GM23338 (cell line): ENCODE measurements around the gene COL9A1. TPM values are rescaled to one million over a fixed set of nuclear protein-coding genes. Genes with fewer than 3 reads are reported as not detected.
A peak's percentile ranks its signal among the peaks of the same experiment; 100 is the strongest.

Experiments used
- ATAC-seq: fragments of 200-7000 bp; cut with Tn5 transposase; 3 replicates; pipeline ENCODE4 v1.9.1; 2020
- DNase-seq: peaks from one replicate; pipeline ENCODE4 v3.0.0-alpha.2; 2015; ENCODE audit warnings: low spot score
- H2AFZ ChIP-seq: fragments of 200-600 bp; sonication (generic); 2 replicates; pipeline ENCODE4 v1.8.0; 2016; ENCODE audit warnings: antibody characterized with exemption, mild to moderate bottlenecking, moderate library complexity
- H3F3A ChIP-seq: fragments of 200-600 bp; sonication (generic); replicated peaks from 2 replicates; pipeline ENCODE4 v1.8.0; 2017; ENCODE audit warnings: antibody characterized with exemption, mixed run types, low read depth
- H3K27ac ChIP-seq: fragments of 200-600 bp; sonication (generic); 2 replicates; pipeline ENCODE4 v1.6.1; 2016; ENCODE audit warnings: low read depth
- H3K27me3 ChIP-seq: fragments of 200-600 bp; sonication (generic); 2 replicates; pipeline ENCODE4 v1.8.0; 2016; ENCODE audit warnings: mild to moderate bottlenecking, mixed run types, moderate library complexity; ENCODE audit not compliant: insufficient read depth
- H3K36me3 ChIP-seq: fragments of 200-600 bp; sonication (generic); 2 replicates; pipeline ENCODE4 v1.8.0; 2016; ENCODE audit warnings: mild to moderate bottlenecking; ENCODE audit not compliant: insufficient read depth
- H3K4me1 ChIP-seq: fragments of 200-600 bp; sonication (generic); 2 replicates; pipeline ENCODE4 v1.8.0; 2016; ENCODE audit warnings: mild to moderate bottlenecking, moderate library complexity; ENCODE audit not compliant: insufficient read depth
- H3K4me2 ChIP-seq: fragments of 200-600 bp; sonication (generic); 2 replicates; pipeline ENCODE4 v1.7.1; 2017; ENCODE audit warnings: mixed run types
- H3K4me3 ChIP-seq: fragments of 200-600 bp; sonication (generic); 2 replicates; pipeline ENCODE4 v1.6.1; 2016; ENCODE audit warnings: mixed run types
- H3K79me2 ChIP-seq: fragments of 200-600 bp; sonication (generic); replicated peaks from 2 replicates; pipeline ENCODE4 v1.8.0; 2017; ENCODE audit warnings: mild to moderate bottlenecking; ENCODE audit not compliant: insufficient read depth
- H3K9me2 ChIP-seq: fragments of 200-600 bp; sonication (generic); 2 replicates; pipeline ENCODE4 v1.8.0; 2017; ENCODE audit not compliant: insufficient read depth
- H4K20me1 ChIP-seq: fragments of 200-600 bp; sonication (generic); replicated peaks from 2 replicates; pipeline ENCODE4 v1.8.0; 2017; ENCODE audit warnings: mild to moderate bottlenecking; ENCODE audit not compliant: insufficient read depth
- H3K27ac Mint-ChIP-seq: 2 replicates; pipeline ENCODE4 v1.8.0; 2020; ENCODE audit warnings: inconsistent platforms, mild to moderate bottlenecking, moderate library complexity, mixed read lengths
- H3K27me3 Mint-ChIP-seq: 3 replicates; pipeline ENCODE4 v1.8.0; 2022; ENCODE audit warnings: low read depth, mild to moderate bottlenecking, moderate library complexity, mixed read lengths, inconsistent platforms; ENCODE audit not compliant: insufficient read depth, poor library complexity
- H3K36me3 Mint-ChIP-seq: 3 replicates; pipeline ENCODE4 v1.8.0; 2021; ENCODE audit warnings: low read depth, mild to moderate bottlenecking, inconsistent platforms, moderate library complexity, mixed read lengths
- H3K4me1 Mint-ChIP-seq: 3 replicates; pipeline ENCODE4 v1.8.0; 2020; ENCODE audit warnings: mild to moderate bottlenecking, inconsistent platforms, mixed read lengths
- H3K4me3 Mint-ChIP-seq: 3 replicates; pipeline ENCODE4 v1.8.0; 2021; ENCODE audit warnings: moderate library complexity, mild to moderate bottlenecking, inconsistent platforms, mixed read lengths
- H3K9me3 Mint-ChIP-seq: 3 replicates; pipeline ENCODE4 v1.8.0; 2020; ENCODE audit warnings: moderate library complexity, mild to moderate bottlenecking, inconsistent platforms, mixed read lengths
- CTCF ChIP-seq, 2 experiments: fragments of 200-600 bp in 1 of 2; sonication (generic) in 1 of 2; conservative IDR thresholded peaks; 2 replicates each; pipeline versions ENCODE4 v1.5.1 to v1.6.1; 2016 to 2017; ENCODE audit warnings: antibody characterized with exemption in 2 of 2, low read depth in 2 of 2, mild to moderate bottlenecking in 2 of 2, moderate library complexity in 1 of 2
- ETS1 ChIP-seq: IDR thresholded peaks from 2 replicates; pipeline ENCODE4 v1.6.1; 2016; ENCODE audit warnings: antibody characterized with exemption
- NANOG ChIP-seq: IDR thresholded peaks from 2 replicates; pipeline ENCODE4 v1.6.1; 2016; ENCODE audit warnings: antibody characterized with exemption, borderline replicate concordance
- REST ChIP-seq: IDR thresholded peaks from one replicate; pipeline ENCODE4 v1.6.1; 2018; ENCODE audit warnings: antibody characterized with exemption; ENCODE audit not compliant: unreplicated experiment
- ZNF462 ChIP-seq: fragments of 250-450 bp; sonication (Bioruptor Pico); IDR thresholded peaks from 2 replicates; pipeline ENCODE4 v1.5.0; 2020; ENCODE audit warnings: mild to moderate bottlenecking, moderate library complexity
- polyA plus RNA-seq: library from polyadenylated mRNA; unstranded; fragments of >200 nt; fragmentation: Nextera tagmentation; extraction: Ambion mirVana; gene quantifications from 2 replicates; pipeline ENCODE4 v1.2.1, GENCODE V29; 2016
- total RNA-seq: library from RNA; depleted of rRNA; stranded (reverse); fragments of >200 nt; shearing (Covaris generic); gene quantifications from 2 replicates; pipeline ENCODE4 v1.2.3, GENCODE V29; 2014

COL9A1 gene
- total and polyA plus RNA-seq, 2 experiments from 2014 or later, result 16.0 to 20.3 TPM

- Mint-ChIP-seq H3K9me3 (no peaks in the 10 kb centered on the region), H3K4me1 (peaks cover 3% of the 10 kb centered on the region; the same call in 2 of the 3 replicates), H3K27ac (no peak overlapping the region), H3K36me3 (no peaks in the 10 kb centered on the region), H3K4me3 (no peak overlapping the region), H3K27me3 (no peaks in the 10 kb centered on the region)
- Histone ChIP-seq H3K9me2 (no peaks in the 10 kb centered on the region), H3K36me3 (no peaks in the 10 kb centered on the region), H4K20me1 (no peaks in the 10 kb centered on the region), H3K4me3 (no peak overlapping the region), H3F3A (no peaks in the 10 kb centered on the region), H3K27me3 (no peaks in the 10 kb centered on the region), H3K27ac (no peak overlapping the region), H2AFZ (no peak overlapping the region), H3K4me1 (no peaks in the 10 kb centered on the region), H3K79me2 (no peaks in the 10 kb centered on the region), H3K4me2 (no peak overlapping the region)
- peak; percentile 59 for DNase-seq
- peak; percentile 30; the same call in 1 of the 3 replicates for ATAC-seq
- no peak for TF ChIP-seq NANOG
- no peak for TF ChIP-seq REST
- TF ChIP-seq CTCF (conservative IDR thresholded peaks at IDR 0.05; ENCODE audit: low read depth in 2 of 2), result peak; percentile 72 to 91
- no peak for TF ChIP-seq ETS1
These were observed 7.3 kb upstream of the COL9A1 start for GRCh38 chr6:70310063-70310694.

GRCh38 chr6:70309243-70309642 is 6.4 kb upstream of the COL9A1 start:
- no peaks in the 10 kb centered on the region for H3K9me2 ChIP-seq
- no peak overlapping the region for H3K4me2 ChIP-seq
- no peaks in the 10 kb centered on the region for H4K20me1 ChIP-seq
- no peak overlapping the region for H2AFZ ChIP-seq
- peaks cover 8% of the 10 kb centered on the region; the same call in 2 of the 3 replicates for H3K4me1 Mint-ChIP-seq
- no peak overlapping the region for H3K4me3 Mint-ChIP-seq
- H3K4me3 ChIP-seq, result no peak overlapping the region
- H3F3A ChIP-seq, result no peaks in the 10 kb centered on the region
- H3K79me2 ChIP-seq, result no peaks in the 10 kb centered on the region
- H3K9me3 Mint-ChIP-seq, result no peaks in the 10 kb centered on the region
- DNase-seq (no peak), ATAC-seq (no peak)
- H3K27ac ChIP-seq, result no peak overlapping the region
- H3K27me3 ChIP-seq, result no peaks in the 10 kb centered on the region
- peaks cover 8% of the 10 kb centered on the region for H3K4me1 ChIP-seq
- no peaks in the 10 kb centered on the region for H3K36me3 Mint-ChIP-seq
- H3K27me3 Mint-ChIP-seq, result peaks cover 1% of the 10 kb centered on the region
- H3K36me3 ChIP-seq, result no peaks in the 10 kb centered on the region
- no peak overlapping the region for H3K27ac Mint-ChIP-seq
- TF ChIP-seq ETS1, result no peak
- no peak for TF ChIP-seq ZNF462 (CRISPR knock-in tag)
